Suprapubic skin (tissue), 4 donors: ENCODE data around the gene PREP. TPM values are rescaled to one million over a fixed set of nuclear protein-coding genes. Genes with fewer than 3 reads are reported as not detected.

Experiments
- DNase-seq, 2 donors: peaks; one replicate each; pipeline ENCODE4 v3.0.0-alpha.2; 2019; ENCODE audit warnings: low spot score in 2 of 2
- H3K27ac ChIP-seq: fragments of 200-600 bp; sonication (generic); one replicate; pipeline ENCODE4 v1.5.1; 2019
- H3K27me3 ChIP-seq: fragments of 200-600 bp; sonication (generic); one replicate; pipeline ENCODE4 v1.5.1; 2019
- H3K36me3 ChIP-seq: fragments of 200-600 bp; sonication (generic); one replicate; pipeline ENCODE4 v1.5.1; 2019
- H3K4me1 ChIP-seq: fragments of 200-600 bp; sonication (generic); one replicate; pipeline ENCODE4 v1.5.1; 2019
- H3K4me3 ChIP-seq: fragments of 200-600 bp; sonication (generic); one replicate; pipeline ENCODE4 v1.5.1; 2019; ENCODE audit warnings: mild to moderate bottlenecking
- H3K9me3 ChIP-seq: fragments of 200-600 bp; sonication (generic); one replicate; pipeline ENCODE4 v1.5.1; 2019
- EP300 ChIP-seq: sonication (generic); formaldehyde crosslinking; IDR thresholded peaks from one replicate; pipeline ENCODE4 v1.6.1; 2017; ENCODE audit warnings: antibody characterized with exemption
- POLR2A ChIP-seq, 2 donors: fragments of 450-650 bp; IDR thresholded peaks; one replicate each; pipeline ENCODE4 v1.6.1; 2017; ENCODE audit warnings: antibody characterized with exemption in 2 of 2, mild to moderate bottlenecking in 2 of 2, moderate library complexity in 2 of 2
- POLR2AphosphoS5 ChIP-seq, 3 donors: sonication (generic); formaldehyde crosslinking; IDR thresholded peaks; one replicate each; pipeline ENCODE4 v1.6.1; 2017; ENCODE audit warnings: antibody characterized with exemption in 3 of 3
- WGBS: methylation state at CpG from one replicate; pipeline ENCODE4 v1.1.5; 2018; 5-methylcytosine and 5-hydroxymethylcytosine counted together
- total RNA-seq, 4 donors: library from RNA; depleted of rRNA; stranded (reverse); fragments of >200 nt; gene quantifications; one replicate each; pipeline ENCODE4 v1.1.0, GENCODE V29; 2016
- TF ChIP-seq, protein P1 (sequence below), 2 donors: fragments of 200-600 bp in 1 of 2; fragments of 450-650 bp in 1 of 2; sonication (generic) in 1 of 2; IDR thresholded peaks; one replicate each; pipeline ENCODE4 v1.5.1; 2016 to 2019; ENCODE audit warnings: antibody characterized with exemption in 2 of 2, mild to moderate bottlenecking in 1 of 2, moderate library complexity in 1 of 2

Gene PREP
- total RNA-seq, 4 donors from 2014 or later = 22.1 to 36.0 (median 30.3) TPM

- peaks cover 5% of the 10 kb centered on the region for H3K4me1 ChIP-seq
- peaks cover 37% of the 10 kb centered on the region for H3K36me3 ChIP-seq
- no peaks in the 10 kb centered on the region for H3K9me3 ChIP-seq
- 93% methylated on average over 1 of the region's 1 CpG for WGBS
- TF ChIP-seq, protein P1, sequence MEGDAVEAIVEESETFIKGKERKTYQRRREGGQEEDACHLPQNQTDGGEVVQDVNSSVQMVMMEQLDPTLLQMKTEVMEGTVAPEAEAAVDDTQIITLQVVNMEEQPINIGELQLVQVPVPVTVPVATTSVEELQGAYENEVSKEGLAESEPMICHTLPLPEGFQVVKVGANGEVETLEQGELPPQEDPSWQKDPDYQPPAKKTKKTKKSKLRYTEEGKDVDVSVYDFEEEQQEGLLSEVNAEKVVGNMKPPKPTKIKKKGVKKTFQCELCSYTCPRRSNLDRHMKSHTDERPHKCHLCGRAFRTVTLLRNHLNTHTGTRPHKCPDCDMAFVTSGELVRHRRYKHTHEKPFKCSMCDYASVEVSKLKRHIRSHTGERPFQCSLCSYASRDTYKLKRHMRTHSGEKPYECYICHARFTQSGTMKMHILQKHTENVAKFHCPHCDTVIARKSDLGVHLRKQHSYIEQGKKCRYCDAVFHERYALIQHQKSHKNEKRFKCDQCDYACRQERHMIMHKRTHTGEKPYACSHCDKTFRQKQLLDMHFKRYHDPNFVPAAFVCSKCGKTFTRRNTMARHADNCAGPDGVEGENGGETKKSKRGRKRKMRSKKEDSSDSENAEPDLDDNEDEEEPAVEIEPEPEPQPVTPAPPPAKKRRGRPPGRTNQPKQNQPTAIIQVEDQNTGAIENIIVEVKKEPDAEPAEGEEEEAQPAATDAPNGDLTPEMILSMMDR (IDR thresholded peaks at IDR 0.05) = no peak
- no peak for TF ChIP-seq POLR2A (IDR thresholded peaks at IDR 0.05)
- H3K27ac ChIP-seq = no peak overlapping the region
- H3K4me3 ChIP-seq = no peak overlapping the region
- H3K27me3 ChIP-seq = no peaks in the 10 kb centered on the region
- DNase-seq = no peak
Measured at GRCh38 chr6:105320271-105320670, 82.6 kb downstream of the PREP start.

DNA sequence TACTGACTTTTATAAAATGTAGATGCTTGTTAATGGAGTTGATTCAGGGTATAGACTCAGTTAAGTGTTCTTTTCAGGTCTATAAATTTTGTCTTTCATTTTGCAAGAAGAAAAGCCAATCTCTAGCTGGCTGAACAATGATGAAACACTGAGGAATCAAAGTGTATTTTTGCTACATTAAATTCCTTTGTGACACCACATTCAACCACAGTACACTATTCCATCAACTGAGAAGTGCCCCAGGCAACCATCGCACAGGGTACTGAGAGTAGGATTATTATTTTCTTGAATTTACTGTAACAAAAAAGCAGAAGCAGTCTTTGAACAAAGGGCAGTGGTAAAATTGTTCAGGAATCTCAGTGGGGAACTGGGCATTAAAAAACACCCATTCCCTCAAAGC, 83.6 kb downstream of the PREP start:
- no peaks in the 10 kb centered on the region for H3K27me3 ChIP-seq
- WGBS = 69% methylated on average over 1 of the region's 1 CpG
- peaks cover 5% of the 10 kb centered on the region for H3K4me1 ChIP-seq
- peaks cover 33% of the 10 kb centered on the region for H3K36me3 ChIP-seq
- DNase-seq = no peak
- no peaks in the 10 kb centered on the region for H3K9me3 ChIP-seq
- H3K4me3 ChIP-seq = no peak overlapping the region
- no peak overlapping the region for H3K27ac ChIP-seq
- TF ChIP-seq POLR2AphosphoS5 (IDR thresholded peaks at IDR 0.05) = no peak
- TF ChIP-seq EP300 = no peak
- no peak for TF ChIP-seq POLR2A (IDR thresholded peaks at IDR 0.05)
- TF ChIP-seq, protein P1 (IDR thresholded peaks at IDR 0.05) = no peak

DNA sequence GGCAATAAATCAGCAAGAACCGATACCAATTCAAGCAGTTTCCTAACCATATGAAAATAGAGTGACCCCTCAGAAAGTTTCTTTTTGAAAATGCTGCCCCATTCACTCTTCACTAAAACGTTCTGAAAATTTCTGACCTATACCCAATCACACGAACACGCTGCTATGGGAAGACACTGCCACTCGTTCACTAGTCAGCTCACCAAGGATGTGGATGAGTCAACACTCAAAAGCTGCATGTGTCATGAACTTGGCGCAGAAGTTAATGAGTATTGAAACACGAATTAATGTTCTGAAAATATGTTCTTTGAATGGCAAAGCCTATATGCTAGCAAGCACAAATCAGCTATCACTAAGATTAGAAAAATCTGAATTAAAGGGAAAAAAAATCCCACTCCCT, 84.2 kb downstream of the PREP start:
- no peak overlapping the region for H3K4me3 ChIP-seq
- DNase-seq = no peak
- no peak for TF ChIP-seq POLR2AphosphoS5 (IDR thresholded peaks at IDR 0.05)
- TF ChIP-seq EP300 = no peak
- TF ChIP-seq, protein P1 (IDR thresholded peaks at IDR 0.05) = no peak
- no peak for TF ChIP-seq POLR2A (IDR thresholded peaks at IDR 0.05)
- peaks cover 33% of the 10 kb centered on the region for H3K36me3 ChIP-seq
- WGBS = 51% methylated on average over 7 of the region's 7 CpGs
- peaks cover 5% of the 10 kb centered on the region for H3K4me1 ChIP-seq
- H3K27me3 ChIP-seq = no peaks in the 10 kb centered on the region
- H3K27ac ChIP-seq = no peak overlapping the region
- H3K9me3 ChIP-seq = no peaks in the 10 kb centered on the region

DNA sequence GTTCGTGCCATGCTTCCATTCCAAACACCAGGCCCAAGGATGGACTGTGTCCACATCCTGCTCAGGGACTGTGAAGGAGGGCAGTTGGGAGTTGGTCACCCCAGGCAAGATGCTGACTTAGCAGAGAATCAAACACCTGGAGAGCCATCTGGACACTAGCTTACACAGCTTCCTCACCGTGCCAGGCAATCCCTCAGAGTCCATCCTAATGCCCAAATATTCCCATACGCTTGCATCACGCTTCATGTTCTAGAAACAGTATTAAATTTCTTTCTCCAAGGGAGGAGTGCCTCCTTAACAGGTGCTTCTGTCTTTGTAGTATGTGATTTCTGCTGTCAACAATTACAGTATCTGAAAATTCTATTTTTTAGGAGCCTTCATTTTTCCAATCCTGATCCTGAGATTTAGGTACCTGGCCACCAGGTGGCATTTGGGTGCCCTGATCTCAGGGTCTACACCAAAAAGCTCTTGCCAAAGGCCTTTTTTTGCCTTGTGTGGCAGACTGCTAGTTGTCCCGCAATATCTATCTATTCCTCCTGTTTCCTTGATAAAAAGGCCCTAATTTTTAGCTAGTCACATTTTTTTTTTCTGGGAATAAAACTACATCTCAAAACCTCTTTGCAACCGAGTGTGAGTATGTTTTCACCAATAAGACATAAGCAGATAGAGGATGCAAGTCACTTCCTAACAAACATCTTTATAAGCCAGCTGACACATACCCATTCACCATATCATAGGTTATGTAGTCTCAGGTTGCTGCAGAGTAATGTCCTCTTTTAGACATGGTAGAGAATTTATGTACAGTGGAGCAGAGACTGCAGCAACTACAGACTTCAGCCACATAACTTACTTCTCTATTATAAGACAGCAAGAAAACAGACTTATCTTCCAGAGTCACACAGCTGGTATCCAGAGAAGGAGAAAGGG, 85.0 kb downstream of the PREP start:
- 94% methylated on average over 6 of the region's 6 CpGs for WGBS
- Histone ChIP-seq H3K4me1 (peaks cover 5% of the 10 kb centered on the region), H3K27me3 (no peaks in the 10 kb centered on the region), H3K4me3 (no peak overlapping the region), H3K9me3 (no peaks in the 10 kb centered on the region), H3K27ac (no peak overlapping the region), H3K36me3 (peaks cover 26% of the 10 kb centered on the region)
- no peak for DNase-seq
- TF ChIP-seq EP300 (no peak), POLR2AphosphoS5 (IDR thresholded peaks at IDR 0.05) (no peak)
- TF ChIP-seq, protein P1 (IDR thresholded peaks at IDR 0.05) = peak in 1 of 2 donors; percentile 17

DNA sequence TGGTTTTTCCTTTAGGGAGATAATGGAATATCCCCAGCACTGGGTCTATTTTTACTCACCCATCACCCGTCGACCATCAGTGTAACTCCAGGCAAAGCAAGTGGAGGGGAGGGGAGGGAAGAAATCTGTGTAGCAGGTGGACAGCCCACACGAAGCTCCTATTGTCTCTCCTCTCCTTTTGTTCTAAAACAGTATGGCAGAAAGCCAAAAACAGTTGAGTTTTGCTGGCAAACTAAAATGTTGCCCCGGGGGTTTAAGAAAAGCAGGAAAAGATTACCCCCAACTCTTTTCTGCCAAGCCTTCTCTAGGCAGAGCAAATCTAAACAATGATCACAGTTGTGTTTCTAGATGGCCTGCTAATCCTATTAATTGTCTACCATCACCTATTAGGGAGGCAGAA, 89.7 kb downstream of the PREP start:
- TF ChIP-seq POLR2A (IDR thresholded peaks at IDR 0.05) = no peak
- 66% methylated on average over 4 of the region's 4 CpGs for WGBS
- Histone ChIP-seq H3K36me3 (peaks cover 18% of the 10 kb centered on the region), H3K9me3 (no peaks in the 10 kb centered on the region), H3K27ac (no peak overlapping the region), H3K27me3 (no peaks in the 10 kb centered on the region), H3K4me3 (no peak overlapping the region), H3K4me1 (peaks cover under 1% of the 10 kb centered on the region)
- DNase-seq = no peak
